ENCODE results near the gene SLC35A4. TPM values are rescaled to one million over a fixed set of nuclear protein-coding genes. Genes with fewer than 3 reads are reported as not detected.

Gene SLC35A4
- total and polyA plus RNA-seq, 2 of the 13 experiments (the other 11 are each of a cell fraction or from before 2014, with no cell fraction given) = 0.71 to 4.0 TPM

DNA sequence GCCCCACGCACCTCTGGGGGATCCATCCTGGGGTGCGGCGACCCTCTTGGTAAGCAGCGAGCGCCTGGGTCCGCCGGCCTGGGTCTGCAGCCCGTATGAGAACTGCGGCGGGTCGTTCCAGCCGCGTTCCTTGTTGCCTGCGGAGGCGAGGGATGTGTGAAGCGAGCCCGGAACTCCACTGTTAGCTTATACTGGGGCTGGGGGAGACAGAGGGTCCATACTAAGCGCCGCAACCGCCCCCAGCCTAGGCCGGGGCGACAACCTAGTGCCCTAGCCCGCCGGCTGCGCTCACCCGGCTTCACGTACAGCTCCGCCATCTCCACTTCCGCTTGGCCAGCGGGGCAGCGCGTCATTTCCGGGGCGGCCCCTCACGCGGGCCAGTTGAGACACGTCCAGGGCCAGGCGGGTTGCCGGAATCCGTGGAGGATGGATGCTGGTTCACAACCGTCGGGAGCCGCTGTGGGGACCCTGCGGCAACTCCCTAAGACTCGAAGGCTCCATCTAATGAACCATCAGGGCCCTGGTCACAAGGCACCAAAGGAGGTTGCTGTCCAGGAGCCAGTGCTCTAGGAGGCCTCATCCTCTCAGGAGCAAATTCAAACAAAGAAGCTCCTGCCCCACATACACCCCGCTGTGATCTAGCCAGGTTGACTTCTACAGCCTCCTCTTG lies 7.4 kb upstream of the SLC35A4 start, which contains the start of gene SRA1 (continued):
- peak; percentile 33; the same call in 1 of the 2 replicates for TF ChIP-seq ZNF761 (CRISPR knock-in tag; conservative IDR thresholded peaks at IDR 0.05)
- peak; percentile 95 for TF ChIP-seq ZNF501 (CRISPR knock-in tag; IDR thresholded peaks at IDR 0.05)
- TF ChIP-seq ZNF20 (CRISPR knock-in tag; IDR thresholded peaks at IDR 0.05) = no peak
- TF ChIP-seq ZNF333 (CRISPR knock-in tag; IDR thresholded peaks at IDR 0.05; ENCODE audit: borderline replicate concordance) = 0 out of 2 replicates have a peak, but pooled peaks have one; percentile 63
- TF ChIP-seq ZNF615 (CRISPR knock-in tag; IDR thresholded peaks at IDR 0.05; ENCODE audit: borderline replicate concordance) = peak; percentile 33; the same call in 1 of the 2 replicates
- TF ChIP-seq, protein P1, sequence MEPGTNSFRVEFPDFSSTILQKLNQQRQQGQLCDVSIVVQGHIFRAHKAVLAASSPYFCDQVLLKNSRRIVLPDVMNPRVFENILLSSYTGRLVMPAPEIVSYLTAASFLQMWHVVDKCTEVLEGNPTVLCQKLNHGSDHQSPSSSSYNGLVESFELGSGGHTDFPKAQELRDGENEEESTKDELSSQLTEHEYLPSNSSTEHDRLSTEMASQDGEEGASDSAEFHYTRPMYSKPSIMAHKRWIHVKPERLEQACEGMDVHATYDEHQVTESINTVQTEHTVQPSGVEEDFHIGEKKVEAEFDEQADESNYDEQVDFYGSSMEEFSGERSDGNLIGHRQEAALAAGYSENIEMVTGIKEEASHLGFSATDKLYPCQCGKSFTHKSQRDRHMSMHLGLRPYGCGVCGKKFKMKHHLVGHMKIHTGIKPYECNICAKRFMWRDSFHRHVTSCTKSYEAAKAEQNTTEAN (CRISPR knock-in tag; conservative IDR thresholded peaks at IDR 0.05) = 0 out of 2 replicates have a peak, but pooled peaks have one; percentile 46
- TF ChIP-seq ZNF709 (CRISPR knock-in tag; IDR thresholded peaks at IDR 0.05) = peak; percentile 51; the same call in 1 of the 2 replicates
- peak; percentile 66; the same call in 1 of the 2 replicates for TF ChIP-seq KLF9 (CRISPR knock-in tag; IDR thresholded peaks at IDR 0.05; ENCODE audit: low read depth)
- peak; percentile 48; the same call in 1 of the 2 replicates for TF ChIP-seq ZNF792 (CRISPR knock-in tag; IDR thresholded peaks at IDR 0.05)
- no peak for TF ChIP-seq TOE1 (CRISPR knock-in tag; IDR thresholded peaks at IDR 0.05)
- peak; percentile 95 for TF ChIP-seq KMT2A (CRISPR knock-in tag; IDR thresholded peaks at IDR 0.05)
- TF ChIP-seq AGO2 (optimal IDR thresholded peaks at IDR 0.05; ENCODE audit: low read depth, low read length) = peak; percentile 95
- TF ChIP-seq ZMAT3 (CRISPR knock-in tag; conservative IDR thresholded peaks at IDR 0.05) = 0 out of 2 replicates have a peak, but pooled peaks have one; percentile 75
- no peak; the same call in 1 of the 2 replicates for TF ChIP-seq ZNF296 (CRISPR knock-in tag; conservative IDR thresholded peaks at IDR 0.05)
- peak; percentile 92 for TF ChIP-seq ZBTB38 (CRISPR knock-in tag; IDR thresholded peaks at IDR 0.05)
- TF ChIP-seq SRSF1 (optimal IDR thresholded peaks at IDR 0.05; ENCODE audit: low read depth, low read length) = peak; percentile 96
- TF ChIP-seq MXD4 (CRISPR knock-in tag; IDR thresholded peaks at IDR 0.05) = peak; percentile 82; the same call in 1 of the 2 replicates
- TF ChIP-seq FOXK1 (CRISPR knock-in tag; IDR thresholded peaks at IDR 0.05; ENCODE audit: borderline replicate concordance, low read depth) = peak; percentile 70
- no peak for TF ChIP-seq NR3C1 (CRISPR knock-in tag; IDR thresholded peaks at IDR 0.05)
- TF ChIP-seq HOXA5 (CRISPR knock-in tag; IDR thresholded peaks at IDR 0.05) = no peak
- peak; percentile 70 for TF ChIP-seq KDM5A (IDR thresholded peaks at IDR 0.05; ENCODE audit: borderline replicate concordance, low read length)
- no peak for TF ChIP-seq ZNF33A (CRISPR knock-in tag; IDR thresholded peaks at IDR 0.05; ENCODE audit: borderline replicate concordance)
- TF ChIP-seq TMF1 (CRISPR knock-in tag; IDR thresholded peaks at IDR 0.05; ENCODE audit: low read depth) = peak; percentile 66; the same call in 1 of the 2 replicates
- peak; percentile 60; the same call in 1 of the 2 replicates for TF ChIP-seq MXD1 (CRISPR knock-in tag; IDR thresholded peaks at IDR 0.05)
- 0 out of 2 replicates have a peak, but pooled peaks have one; percentile 21 for TF ChIP-seq ZNF30 (CRISPR knock-in tag; IDR thresholded peaks at IDR 0.05)
- peak; percentile 83 for TF ChIP-seq GMEB1 (CRISPR knock-in tag; IDR thresholded peaks at IDR 0.05; ENCODE audit: borderline replicate concordance)
- no peak for TF ChIP-seq SNAPC5 (CRISPR knock-in tag; IDR thresholded peaks at IDR 0.05; ENCODE audit: borderline replicate concordance)
- TF ChIP-seq NFYB (CRISPR knock-in tag; IDR thresholded peaks at IDR 0.05) = peak; percentile 64
- TF ChIP-seq KDM3A (CRISPR knock-in tag; IDR thresholded peaks at IDR 0.05; ENCODE audit: low read depth) = no peak

All from HepG2 (cell line).